HG02885 (cell line): Measurements from ENCODE around the gene TMEM231.

Source experiments
- ATAC-seq: cut with Tn5 transposase; IDR thresholded peaks from one replicate; pipeline ENCODE4 v1.9.1; 2021; ENCODE audit warnings: mild to moderate bottlenecking; ENCODE audit not compliant: unreplicated experiment, poor library complexity

Gene TMEM231

GRCh38 chr16:75497558-75497957, 58.5 kb downstream of the TMEM231 start:
- no peak for ATAC-seq

- peak; percentile 79 for ATAC-seq
These were observed 60.9 kb downstream of the TMEM231 start, which contains the start of gene CHST6 for GRCh38 chr16:75495076-75495674. Gene CHST6 (minus strand): TSS chr16:75495441. CDS start chr16:75479828, 15,613 bp downstream.

GRCh38 chr16:75494661-75495075, 61.4 kb downstream of the TMEM231 start:
- no peak for ATAC-seq

GRCh38 chr16:75494184-75494583, 61.9 kb downstream of the TMEM231 start:
- ATAC-seq = no peak

GRCh38 chr16:75491876-75492275, 64.2 kb downstream of the TMEM231 start:
- no peak for ATAC-seq

DNA sequence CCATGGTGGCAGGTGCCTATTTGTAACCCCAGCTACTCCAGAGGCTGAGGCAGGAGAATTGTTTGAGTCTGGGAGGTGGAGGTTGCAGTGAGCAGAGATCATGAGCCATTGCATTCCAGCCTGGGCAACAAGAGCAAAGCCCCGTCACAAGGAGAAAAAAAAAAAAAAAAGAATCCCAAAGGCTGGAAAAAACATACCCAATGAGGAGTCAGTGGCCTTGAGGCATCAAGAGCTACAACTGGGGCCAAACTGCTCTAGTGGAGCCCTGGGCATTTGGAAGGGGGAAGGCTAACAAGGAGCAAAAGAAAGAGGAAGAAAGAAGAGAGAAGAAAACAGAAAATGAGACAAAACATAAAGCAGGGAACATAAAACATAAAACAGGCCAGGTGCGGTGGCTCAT, 67.7 kb downstream of the TMEM231 start:
- ATAC-seq = no peak
